Stimulated activated CD8-positive, alpha-beta memory T cell treated with anti-CD3 and anti-CD28 coated beads, Interleukin-12 subunit alpha, Interleukin-12 subunit beta, amount 100 ng/mL, for 24 hours (primary cell): Measurements from ENCODE around the gene SLC6A1.
"Not testable (repeated sequence)": the region's sequence is repeated elsewhere in the genome, so short reads cannot be mapped to it uniquely, and the experiment has no call there.

Experiments used
- DNase-seq: peaks from one replicate; pipeline ENCODE4 v3.0.0-alpha.2; 2020; ENCODE audit errors: extremely low read depth

The SLC6A1 gene

GRCh38 chr3:11059799-11060115 is 67.2 kb downstream of the SLC6A1 start:
- DNase-seq: no peak

DNA sequence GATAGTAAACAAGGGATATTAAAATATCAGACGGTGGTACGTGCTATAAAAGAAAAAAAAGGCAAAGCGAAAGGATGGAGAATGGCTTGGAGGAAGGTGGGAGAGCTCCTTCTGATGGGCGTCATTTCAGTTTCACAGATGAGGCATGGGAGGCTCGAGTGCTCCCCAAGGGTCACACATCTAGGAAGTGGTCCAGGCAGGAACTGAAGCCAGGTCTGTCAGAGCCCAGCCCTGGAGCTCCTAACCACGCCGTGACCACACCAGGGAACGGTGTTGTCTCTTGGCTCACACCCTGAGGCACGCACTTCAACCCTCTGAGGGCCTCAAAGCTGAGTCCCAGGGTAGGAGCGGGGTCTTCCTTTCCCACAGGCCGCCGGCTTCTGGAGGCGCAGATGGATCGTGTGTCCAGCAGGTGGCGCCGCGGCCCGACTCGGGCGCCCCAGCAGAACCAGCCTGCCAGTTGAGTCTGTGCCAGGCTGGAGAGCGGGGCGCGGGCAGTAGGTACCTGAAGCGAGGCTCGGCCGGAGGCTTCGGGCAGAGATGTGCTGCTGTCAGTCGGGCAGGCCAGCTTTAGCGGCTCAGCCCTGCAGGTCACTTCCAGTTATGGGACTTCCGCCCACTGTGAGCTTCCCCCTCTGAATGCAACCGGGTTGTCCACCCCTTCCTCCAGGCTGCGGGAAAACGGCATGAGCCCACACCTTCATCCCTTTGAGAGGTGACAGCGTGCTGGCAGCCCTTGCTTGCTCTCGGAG is 68.1 kb downstream of the SLC6A1 start:
- no peak for DNase-seq

- DNase-seq: not testable (repeated sequence)
These were observed 68.8 kb downstream of the SLC6A1 start for GRCh38 chr3:11061268-11061871.

DNA sequence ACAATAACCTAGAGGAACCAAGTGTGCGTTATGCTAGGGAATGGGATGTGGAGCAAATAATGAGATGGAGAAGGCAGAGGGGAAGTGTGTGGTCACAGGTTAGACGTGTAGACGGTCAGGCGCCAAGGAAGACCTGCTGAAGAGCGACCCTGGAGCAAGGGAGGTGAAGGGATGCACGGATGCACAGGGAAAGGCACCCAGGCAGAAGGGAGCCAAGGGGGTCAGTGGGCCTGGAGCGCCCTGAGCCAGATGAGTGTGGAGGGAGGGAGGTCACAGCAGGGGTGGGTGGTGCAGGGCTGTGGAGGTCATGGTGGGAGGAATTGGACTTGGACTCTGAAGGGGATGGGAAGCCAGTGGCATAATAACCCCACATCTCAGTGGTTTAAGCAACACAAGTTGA is 70.2 kb downstream of the SLC6A1 start:
- DNase-seq: no peak

- DNase-seq: no peak
These were observed 78.7 kb downstream of the SLC6A1 start for GRCh38 chr3:11071096-11071755.

DNA sequence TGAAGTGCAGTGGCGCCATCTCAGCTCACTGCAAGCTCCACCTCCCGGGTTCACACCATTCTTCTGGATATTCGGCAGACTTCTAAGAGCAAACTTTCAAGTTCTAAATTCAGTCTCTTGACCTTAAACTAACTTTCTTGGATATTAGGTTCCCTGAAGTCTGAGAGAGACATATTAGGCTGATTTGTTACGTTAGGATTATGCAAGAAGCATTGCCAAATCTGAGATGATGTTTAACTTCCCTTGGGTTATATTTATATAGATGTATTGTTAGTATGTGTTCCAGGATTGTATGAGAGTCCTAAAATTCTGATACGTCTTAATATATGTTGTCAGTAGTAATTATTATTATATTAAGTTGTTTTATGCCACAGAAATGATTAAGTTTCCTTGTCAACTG is 80.1 kb downstream of the SLC6A1 start:
- DNase-seq: no peak

- no peak for DNase-seq
These were observed 81.5 kb downstream of the SLC6A1 start for GRCh38 chr3:11074011-11074410.

DNA sequence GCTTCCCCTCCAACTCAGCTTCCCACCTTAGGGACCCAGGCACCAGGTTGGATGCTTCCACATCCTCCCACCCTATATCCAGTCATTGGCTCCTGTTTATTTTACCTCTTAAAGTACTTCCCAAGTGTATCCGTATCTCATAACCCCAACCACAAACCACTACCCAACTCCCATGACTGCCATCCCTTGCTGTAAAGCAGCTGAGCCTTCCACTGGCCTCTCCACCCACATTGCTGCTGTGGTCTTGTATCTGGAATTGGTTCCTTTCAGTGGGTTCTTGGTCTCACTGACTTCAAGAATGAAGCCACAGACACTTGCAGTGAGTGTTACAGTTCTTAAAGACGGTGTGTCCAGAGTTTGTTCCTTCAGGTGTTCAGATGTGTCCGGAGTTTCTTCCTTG is 81.9 kb downstream of the SLC6A1 start:
- no peak for DNase-seq

GRCh38 chr3:11075122-11075521 is 82.6 kb downstream of the SLC6A1 start:
- DNase-seq: not testable (repeated sequence)

- no peak for DNase-seq
These were observed 84.2 kb downstream of the SLC6A1 start for GRCh38 chr3:11076711-11077110.

- no peak for DNase-seq
These were observed 84.9 kb downstream of the SLC6A1 start for GRCh38 chr3:11077466-11077865.

GRCh38 chr3:11078826-11079515 is 86.4 kb downstream of the SLC6A1 start:
- DNase-seq: no peak

- DNase-seq: no peak
These were observed 87.9 kb downstream of the SLC6A1 start for GRCh38 chr3:11080492-11080891.

- no peak for DNase-seq
These were observed 91.5 kb downstream of the SLC6A1 start for GRCh38 chr3:11084098-11084497.

DNA sequence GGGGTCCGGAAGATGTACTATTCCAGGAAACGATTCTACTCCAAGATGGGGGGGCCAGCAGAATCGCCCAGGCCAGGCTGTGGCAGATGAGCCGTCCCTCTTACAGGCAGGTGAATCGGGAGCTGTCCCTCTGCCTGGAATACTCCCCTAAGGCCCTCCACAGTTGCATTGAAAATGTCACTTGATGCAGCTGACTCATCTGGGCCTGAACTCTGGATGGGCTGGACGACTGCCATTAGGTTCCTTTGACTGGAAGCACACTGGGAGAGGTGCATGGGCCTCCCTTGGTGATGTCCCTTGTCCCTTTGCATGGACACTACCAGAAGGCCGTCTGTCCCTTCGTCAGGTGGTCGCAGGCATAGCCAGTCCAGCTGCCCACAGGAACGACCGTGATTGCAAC is 92.1 kb downstream of the SLC6A1 start:
- no peak for DNase-seq

DNA sequence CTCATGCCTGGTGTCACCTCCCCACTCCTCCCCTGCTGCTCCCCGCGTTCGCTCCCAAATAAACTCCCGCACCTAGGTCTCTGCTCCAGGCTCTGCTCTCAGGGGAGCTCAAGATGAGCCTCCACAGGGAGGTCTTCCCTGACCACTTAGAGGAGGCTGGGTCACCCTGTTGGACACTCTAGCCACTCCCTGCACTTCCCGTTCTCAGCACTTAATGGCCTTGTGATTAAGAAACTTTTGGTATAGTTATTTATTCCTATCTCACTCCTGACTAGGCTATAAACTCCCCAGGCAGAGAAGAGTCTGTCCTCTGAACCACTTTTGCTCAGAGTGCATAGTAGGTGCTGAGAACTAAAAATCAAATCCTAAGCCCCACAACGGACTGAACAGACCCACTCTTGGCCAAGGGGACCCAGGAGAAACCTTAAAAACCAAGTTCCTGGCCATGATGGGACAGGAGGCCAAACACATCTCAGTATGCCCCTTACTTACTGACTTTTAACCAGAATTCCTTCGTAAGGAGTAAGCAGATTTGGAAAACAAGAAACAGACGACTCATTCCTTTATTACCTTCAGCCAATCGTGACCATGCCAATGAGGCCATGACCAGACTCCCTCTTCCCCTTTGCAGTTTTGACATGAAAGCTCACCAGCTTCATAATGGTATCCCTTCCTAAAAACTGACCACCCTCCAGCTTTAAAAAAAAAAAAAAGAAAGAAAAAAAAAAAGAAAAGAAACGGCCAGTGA is 92.7 kb downstream of the SLC6A1 start:
- DNase-seq: no peak

DNA sequence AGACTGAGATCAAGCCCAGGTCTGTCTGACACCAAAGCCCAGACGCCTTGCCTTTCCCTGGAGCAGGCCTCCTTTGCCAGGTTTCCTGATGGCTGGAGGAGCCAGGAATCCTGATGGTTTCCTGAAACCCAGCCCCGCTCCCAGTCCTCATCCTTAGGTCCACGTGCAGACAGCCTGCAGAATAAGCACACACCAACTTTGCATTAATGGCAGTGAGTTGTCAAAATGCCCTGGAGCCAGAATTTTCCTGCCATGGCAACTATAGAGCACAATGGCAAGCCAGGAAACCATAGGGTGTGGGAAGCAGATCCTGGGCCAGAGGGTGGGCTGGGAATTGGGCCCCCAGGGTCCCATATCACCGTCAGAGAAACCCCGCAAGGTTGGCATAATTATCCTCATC is 94.3 kb downstream of the SLC6A1 start:
- no peak for DNase-seq

DNA sequence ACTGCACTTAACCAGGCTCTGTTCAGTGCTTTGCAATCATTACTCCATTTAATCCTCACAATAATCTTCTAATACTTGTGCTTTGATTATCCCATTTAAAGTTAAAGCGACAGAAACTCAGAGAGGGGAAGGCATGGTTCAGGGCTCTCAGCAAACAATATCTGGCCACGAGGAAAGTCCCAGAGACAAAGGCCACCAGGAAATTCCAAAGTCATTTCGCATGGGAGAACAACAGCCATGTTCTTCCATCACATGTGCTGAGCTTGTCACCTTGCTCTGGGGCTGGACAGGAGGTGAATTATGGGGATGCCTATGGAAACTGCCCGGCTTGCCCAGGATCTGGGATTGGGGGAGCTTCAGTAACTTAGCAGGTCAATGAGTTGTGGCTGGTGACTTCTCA is 95.5 kb downstream of the SLC6A1 start:
- DNase-seq: no peak

- DNase-seq: no peak
These were observed 96.3 kb downstream of the SLC6A1 start for GRCh38 chr3:11088831-11089230.
